Measurements from ENCODE around the gene OVCA2. TPM values are rescaled to one million over a fixed set of nuclear protein-coding genes. Genes with fewer than 3 reads are reported as not detected.

The OVCA2 gene
- total and polyA plus RNA-seq, 3 experiments from 2014 or later = 54.2 to 60.0 (median 56.2) TPM

GRCh38 chr17:2090804-2091534 lies 49.1 kb downstream of the OVCA2 start:
- Mint-ChIP-seq H3K27me3 (no peaks in the 10 kb centered on the region), H3K4me1 (peaks cover 43 to 67% (median 55%) of the 10 kb centered on the region in 3 donors), H3K9me3 (no peaks in the 10 kb centered on the region), H3K36me3 (peaks cover 0 to 25% (median 6%) of the 10 kb centered on the region in 3 donors), H3K27ac (peak overlapping the region; percentile 12 to 99 (median 96)), H3K4me3 (peak overlapping the region in 6 of 7 donors; percentile 22 to 97 (median 92))
- DNase-seq = no peak
- no peaks in the 10 kb centered on the region for H3K36me3 ChIP-seq (ENCODE audit: insufficient read depth, low read length)
- CTCF ChIA-PET = interaction anchor here (1.3 to 6.9 kb wide), 4 partner anchors 23 to 263 kb away, joined by 3 to 73 read pairs (median 17); partner anchors contain the start of gene HIC1
- H3K4me3 ChIP-seq (ENCODE audit: low read length) = no peak overlapping the region
- H3K9me3 ChIP-seq (ENCODE audit: low read length) = no peaks in the 10 kb centered on the region
- peaks cover 39% of the 10 kb centered on the region for H3K4me1 ChIP-seq (ENCODE audit: insufficient read depth, low read length)
- H3K27ac ChIP-seq (ENCODE audit: low read depth, low read length) = no peak overlapping the region
- no peaks in the 10 kb centered on the region for H3K27me3 ChIP-seq (ENCODE audit: insufficient read depth, low read length, poor library complexity, severe bottlenecking)
- POLR2A ChIA-PET = interaction anchor here (1.2 to 1.7 kb wide), 2 partner anchors 22 to 33 kb away, joined by 3 to 7 read pairs; no protein-coding TSS in a partner anchor

GRCh38 chr17:2092253-2092652 lies 50.4 kb downstream of the OVCA2 start:
- Mint-ChIP-seq H3K27me3 (no peaks in the 10 kb centered on the region), H3K4me1 (peaks cover 40 to 59% (median 47%) of the 10 kb centered on the region in 3 donors), H3K9me3 (no peaks in the 10 kb centered on the region), H3K4me3 (peak overlapping the region in 3 of 7 donors; percentile 1 to 40 (median 2)), H3K36me3 (peaks cover 0 to 24% (median 4%) of the 10 kb centered on the region in 3 donors), H3K27ac (peak overlapping the region in 5 of 8 donors; percentile 12 to 84 (median 46))
- Histone ChIP-seq H3K9me3 (ENCODE audit: low read length) (no peaks in the 10 kb centered on the region), H3K27ac (ENCODE audit: low read depth, low read length) (no peak overlapping the region), H3K36me3 (ENCODE audit: insufficient read depth, low read length) (no peaks in the 10 kb centered on the region), H3K27me3 (ENCODE audit: insufficient read depth, low read length, poor library complexity, severe bottlenecking) (no peaks in the 10 kb centered on the region), H3K4me3 (ENCODE audit: low read length) (no peak overlapping the region), H3K4me1 (ENCODE audit: insufficient read depth, low read length) (peaks cover 36% of the 10 kb centered on the region)
- ChIA-PET POLR2A (no interaction called here), CTCF (interaction anchor here (6.9 kb wide), 1 partner anchor 35 kb away, joined by 73 read pairs; the partner anchor contains the start of gene HIC1)
- DNase-seq = no peak

Other genes starting within 250 kb of the OVCA2 start
- 10 to 100 TPM; 18.7 to 20.1 TPM for gene SMYD4, start 212.1 kb upstream of the OVCA2 start, total RNA-seq
- 16.4 TPM for gene SMYD4, start 212.1 kb upstream of the OVCA2 start, polyA plus RNA-seq
- gene RPA1, start 212.0 kb upstream of the OVCA2 start, total RNA-seq = 100 to 1,000 TPM; 168 to 192 TPM
- 92.3 TPM for gene RPA1, start 212.0 kb upstream of the OVCA2 start, polyA plus RNA-seq
- 1 to 10 TPM; 1.0 to 1.2 TPM for gene RTN4RL1, start 16.7 kb upstream of the OVCA2 start, total RNA-seq
- gene RTN4RL1, start 16.7 kb upstream of the OVCA2 start, polyA plus RNA-seq = 0.32 TPM
- 10 to 100 TPM; 38.5 to 43.8 TPM for gene DPH1, start 11.9 kb upstream of the OVCA2 start, total RNA-seq
- 33.2 TPM for gene DPH1, start 11.9 kb upstream of the OVCA2 start, polyA plus RNA-seq
- gene HIC1, start 13.1 kb downstream of the OVCA2 start, total RNA-seq = 10 to 100 TPM; 39.5 to 42.7 TPM
- gene HIC1, start 13.1 kb downstream of the OVCA2 start, polyA plus RNA-seq = 1.3 TPM